HG03039 (cell line): ENCODE results near the gene ALKBH2.

Source experiments
- ATAC-seq: cut with Tn5 transposase; IDR thresholded peaks from one replicate; pipeline ENCODE4 v1.9.1; 2021; ENCODE audit warnings: mild to moderate bottlenecking, moderate library complexity; ENCODE audit not compliant: unreplicated experiment

The ALKBH2 gene

GRCh38 chr12:109114644-109115043 is 21.4 kb upstream of the ALKBH2 start:
- ATAC-seq = no peak

GRCh38 chr12:109113661-109114321 is 20.5 kb upstream of the ALKBH2 start:
- no peak for ATAC-seq

- ATAC-seq = no peak
Measured at GRCh38 chr12:109112720-109113465, 19.6 kb upstream of the ALKBH2 start.

DNA sequence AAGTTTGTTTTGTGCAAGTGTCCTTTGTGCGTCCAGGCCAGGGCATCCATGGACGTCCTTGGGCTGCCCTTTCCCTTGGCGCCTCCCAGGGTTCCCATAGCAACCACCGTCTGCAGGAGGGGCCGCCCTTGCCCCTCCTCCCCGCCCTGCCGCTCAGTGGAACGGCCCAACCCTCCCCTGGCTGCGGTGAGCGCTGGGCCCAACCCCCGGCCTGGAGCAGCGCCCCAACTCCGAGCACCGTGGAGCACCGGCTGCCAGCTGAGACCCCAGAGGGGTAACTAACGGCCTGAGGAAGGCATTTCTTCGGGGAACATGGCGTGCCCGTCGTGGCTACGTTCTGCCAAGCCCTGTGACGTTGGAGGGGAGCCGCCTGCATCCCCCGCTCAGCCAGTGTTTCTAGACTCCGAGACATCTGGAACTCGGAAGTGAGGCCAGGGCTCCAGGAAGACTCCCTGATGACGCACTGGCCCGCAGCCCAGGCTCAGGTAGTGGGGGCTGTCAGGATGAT is 17.8 kb upstream of the ALKBH2 start:
- ATAC-seq = no peak

- ATAC-seq = no peak
Measured at GRCh38 chr12:109109746-109110350, 16.6 kb upstream of the ALKBH2 start.

GRCh38 chr12:109105176-109105575 is 11.9 kb upstream of the ALKBH2 start:
- ATAC-seq = no peak

GRCh38 chr12:109102491-109102890 is 9.2 kb upstream of the ALKBH2 start:
- no peak for ATAC-seq

GRCh38 chr12:109100741-109101140 is 7.5 kb upstream of the ALKBH2 start:
- ATAC-seq = no peak

DNA sequence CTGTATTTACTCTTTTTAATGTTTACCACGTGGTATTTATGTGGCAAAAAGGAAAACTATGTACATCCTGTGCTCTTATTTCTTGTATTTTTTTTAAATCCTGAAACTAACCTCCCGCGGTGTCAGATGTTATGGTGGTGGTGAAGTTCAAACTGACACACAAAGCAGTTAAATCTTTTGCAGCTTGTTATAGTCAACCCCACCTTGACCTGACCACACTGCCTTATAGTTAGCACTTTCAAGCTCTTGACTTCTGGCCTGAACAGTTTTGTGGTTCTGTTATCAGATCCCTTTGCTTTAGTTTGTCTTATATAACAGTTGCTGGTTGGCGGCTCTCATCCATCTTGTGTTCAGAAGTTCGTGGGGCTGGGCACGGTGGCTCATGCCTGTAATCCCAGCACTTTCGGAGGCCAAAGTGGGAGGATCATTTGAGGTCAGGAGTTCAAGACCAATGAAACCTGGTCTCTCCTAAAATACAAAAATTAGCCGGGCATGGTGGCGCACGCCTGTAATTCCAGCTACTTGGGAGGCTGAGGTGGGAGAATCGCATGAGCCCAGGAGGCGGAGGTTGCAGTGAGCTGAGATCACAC is 6.3 kb upstream of the ALKBH2 start:
- ATAC-seq = no peak

- ATAC-seq = no peak
Measured at GRCh38 chr12:109098651-109099050, 5.4 kb upstream of the ALKBH2 start.

DNA sequence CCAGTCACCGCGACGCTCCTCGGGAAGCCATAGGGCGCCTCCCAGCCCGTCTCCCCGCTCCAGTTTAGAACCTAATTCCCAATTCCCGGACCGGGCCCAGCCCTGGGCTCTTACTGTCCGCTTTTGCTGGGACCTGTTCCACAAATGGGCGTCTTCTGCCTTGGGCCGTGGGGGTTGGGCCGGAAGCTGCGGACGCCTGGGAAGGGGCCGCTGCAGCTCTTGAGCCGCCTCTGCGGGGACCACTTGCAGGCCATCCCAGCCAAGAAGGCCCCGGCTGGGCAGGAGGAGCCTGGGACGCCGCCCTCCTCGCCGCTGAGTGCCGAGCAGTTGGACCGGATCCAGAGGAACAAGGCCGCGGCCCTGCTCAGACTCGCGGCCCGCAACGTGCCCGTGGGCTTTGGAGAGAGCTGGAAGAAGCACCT is 4.9 kb upstream of the ALKBH2 start:
- peak; percentile 20 for ATAC-seq

DNA sequence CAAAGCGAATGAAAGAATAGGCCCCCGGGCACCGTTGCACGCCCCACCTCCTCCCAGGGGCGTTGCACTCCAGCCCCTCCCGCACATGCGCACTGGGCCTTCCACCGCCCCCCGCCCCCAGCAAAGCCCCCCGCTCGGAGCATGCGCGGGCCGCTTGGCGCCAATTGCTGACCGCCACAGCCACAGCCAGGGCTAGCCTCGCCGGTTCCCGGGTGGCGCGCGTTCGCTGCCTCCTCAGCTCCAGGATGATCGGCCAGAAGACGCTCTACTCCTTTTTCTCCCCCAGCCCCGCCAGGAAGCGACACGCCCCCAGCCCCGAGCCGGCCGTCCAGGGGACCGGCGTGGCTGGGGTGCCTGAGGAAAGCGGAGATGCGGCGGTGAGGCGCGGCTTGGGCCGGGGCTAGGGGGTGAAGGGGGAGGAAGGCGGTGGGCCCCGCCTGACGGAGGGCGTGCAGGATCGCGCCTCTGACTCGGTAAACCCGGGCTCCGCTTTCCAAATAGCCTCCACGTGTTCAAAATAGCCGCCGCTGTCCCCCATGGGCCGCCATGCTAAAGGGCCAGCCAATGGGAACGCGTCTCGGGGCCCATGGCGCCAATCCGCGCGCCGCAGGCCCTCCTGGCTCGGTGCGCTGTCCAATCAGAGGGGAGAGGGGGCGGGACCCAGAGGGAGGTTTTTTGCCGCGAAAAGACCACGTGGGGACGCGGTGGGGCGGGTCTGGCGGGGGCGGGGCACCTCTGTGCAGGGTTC is 4.3 kb upstream of the ALKBH2 start, which contains the start of gene UNG:
Gene UNG, plus strand, starts transcription at position 163 of the 748 bp plus-strand sequence. Its CDS starts 83 bp downstream, at position 246.
- peak; percentile 88 for ATAC-seq

DNA sequence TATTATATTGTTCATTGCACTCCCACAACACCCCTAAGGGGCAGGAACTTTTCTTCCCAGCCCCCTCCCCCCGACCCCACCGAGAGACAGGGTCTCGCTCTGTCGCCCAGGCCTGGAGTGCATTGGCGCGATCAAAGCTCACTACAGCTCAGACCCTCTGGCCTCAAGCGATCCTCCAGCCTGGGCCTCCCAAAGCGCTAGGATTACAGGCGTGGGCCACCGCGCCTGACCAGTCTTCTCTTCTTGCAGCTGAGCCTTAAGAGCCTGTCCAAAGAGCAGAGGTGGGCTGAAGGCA is 3.8 kb upstream of the ALKBH2 start:
- ATAC-seq = no peak

DNA sequence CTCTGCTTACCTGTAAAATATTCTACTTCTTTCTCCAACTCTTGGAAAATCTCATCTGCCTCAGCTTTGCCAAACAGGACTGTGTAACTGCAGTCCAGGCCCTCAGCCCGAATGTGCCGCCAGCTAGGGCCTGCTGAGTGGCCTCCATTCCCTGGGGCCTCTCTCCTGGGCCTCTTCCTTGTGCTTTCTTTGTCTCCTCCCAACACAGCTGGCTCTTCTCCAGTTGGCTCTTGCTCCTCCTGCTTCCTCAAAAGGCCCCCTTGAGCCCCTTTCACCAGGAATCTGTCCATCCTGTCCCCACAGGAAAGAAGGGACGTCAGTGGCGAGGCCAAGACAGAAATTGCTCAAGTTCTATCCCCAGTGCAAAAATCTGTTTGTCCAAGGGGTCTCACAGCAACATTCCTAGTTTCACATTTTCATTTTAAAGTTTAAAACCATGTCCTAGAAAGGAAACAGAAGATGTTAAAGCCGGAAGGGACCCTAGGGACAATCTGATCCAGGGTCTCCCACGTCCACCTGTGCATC is 713 bp downstream of the ALKBH2 start:
- ATAC-seq = no peak

- no peak for ATAC-seq
Measured at GRCh38 chr12:109089683-109090082, 3.6 kb downstream of the ALKBH2 start.

- ATAC-seq = no peak
Measured at GRCh38 chr12:109088818-109089217, 4.5 kb downstream of the ALKBH2 start.

GRCh38 chr12:109087250-109087649 is 6.0 kb downstream of the ALKBH2 start:
- ATAC-seq = no peak

- ATAC-seq = no peak
Measured at GRCh38 chr12:109085590-109085989, 7.7 kb downstream of the ALKBH2 start.

DNA sequence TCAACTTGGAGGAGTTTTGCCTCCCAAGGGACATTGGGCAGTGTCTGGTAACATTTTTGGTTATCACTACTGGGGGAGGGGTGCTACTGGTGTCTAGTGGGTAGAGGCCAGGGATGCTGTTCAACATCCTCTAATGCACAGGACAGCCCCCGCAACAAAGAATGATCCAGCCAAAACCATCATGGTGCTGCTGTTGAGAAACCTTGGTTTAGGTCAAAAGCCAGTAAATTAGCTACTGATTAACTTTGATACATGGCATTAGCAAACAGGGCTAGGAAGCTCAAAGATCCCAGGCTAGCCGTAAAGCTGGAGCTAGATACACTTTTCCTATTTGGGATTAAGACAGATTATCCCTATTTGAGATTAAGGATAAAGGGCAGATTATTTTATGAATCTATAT is 8.8 kb downstream of the ALKBH2 start:
- no peak for ATAC-seq

DNA sequence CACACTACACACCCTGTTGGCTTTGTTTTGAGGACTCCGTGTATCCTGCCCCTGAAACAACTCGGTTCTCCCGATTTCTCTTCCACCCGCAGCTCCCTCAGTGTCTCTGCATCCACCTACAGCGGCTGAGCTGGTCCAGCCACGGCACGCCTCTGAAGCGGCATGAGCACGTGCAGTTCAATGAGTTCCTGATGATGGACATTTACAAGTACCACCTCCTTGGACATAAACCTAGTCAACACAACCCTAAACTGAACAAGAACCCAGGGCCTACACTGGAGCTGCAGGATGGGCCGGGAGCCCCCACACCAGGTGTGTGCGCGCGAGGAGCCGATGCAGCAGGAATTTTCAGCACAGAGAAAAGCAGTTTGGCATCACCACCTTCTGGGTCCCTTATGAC is 10.5 kb downstream of the ALKBH2 start:
- ATAC-seq = no peak

DNA sequence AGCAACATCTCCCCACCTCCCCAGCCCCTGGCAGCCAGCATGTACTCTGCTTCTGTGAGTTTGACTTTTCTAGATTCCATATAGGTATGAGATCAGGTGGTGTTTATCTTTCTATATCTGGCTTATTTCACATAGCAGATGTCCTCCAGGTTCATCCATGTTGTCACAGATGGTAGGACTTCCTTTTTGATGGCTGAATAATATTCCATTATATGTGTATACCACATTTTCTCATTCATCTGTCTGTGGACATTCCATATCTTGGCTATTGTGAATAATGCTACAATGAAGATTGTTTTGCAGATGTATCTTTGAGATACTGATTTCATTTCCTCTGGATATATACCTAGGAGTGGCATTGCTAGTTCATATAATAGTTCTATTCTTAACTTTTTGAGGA is 18.4 kb downstream of the ALKBH2 start:
- ATAC-seq = no peak
